ENCODE data around the gene UTP15. TPM values are rescaled to one million over a fixed set of nuclear protein-coding genes. Genes with fewer than 3 reads are reported as not detected.

Gene UTP15
- polyA plus RNA-seq, 3 donors = 2.8 to 8.6 (median 2.8) TPM

DNA sequence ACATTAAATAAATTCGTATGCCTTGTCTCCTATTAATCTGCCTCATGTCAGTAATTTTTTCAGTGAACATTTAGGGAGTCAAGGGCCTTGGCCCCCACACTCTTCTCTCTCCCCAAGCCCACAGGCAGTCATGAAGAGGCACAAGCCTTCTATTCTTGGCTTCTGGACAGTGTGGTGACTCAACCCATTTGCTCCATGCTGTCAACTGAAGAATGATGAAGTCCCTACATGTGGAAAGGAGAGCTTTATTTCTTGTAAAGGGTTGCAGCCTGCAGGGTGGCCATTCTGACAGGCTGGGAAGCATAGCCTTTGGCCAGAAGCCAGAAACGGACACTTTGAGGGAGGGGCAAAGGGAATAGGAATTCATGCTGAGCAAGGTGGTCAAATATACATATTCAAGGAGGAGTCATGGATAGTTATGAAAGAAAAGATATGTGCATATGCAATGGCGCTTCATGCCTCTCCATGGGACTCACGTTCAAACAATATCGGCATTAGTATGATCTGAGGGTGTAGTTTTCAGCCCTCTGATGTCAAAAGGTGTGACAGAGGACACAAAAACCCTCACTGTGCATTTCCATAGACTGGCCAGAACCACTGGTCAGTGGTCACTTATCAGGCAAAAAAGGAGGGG lies 31.4 kb upstream of the UTP15 start:
- H3K9ac ChIP-seq (ENCODE audit: insufficient read depth, low read length, poor library complexity, severe bottlenecking) = no peak overlapping the region
- Mint-ChIP-seq H3K4me1 (peaks cover 2% of the 10 kb centered on the region), H3K27ac (peak overlapping the region in 1 of 7 donors; percentile 11), H3K9me3 (peaks cover 0 to 2% (median 0%) of the 10 kb centered on the region in 7 donors), H3K4me3 (no peak overlapping the region), H3K36me3 (no peaks in the 10 kb centered on the region), H3K27me3 (ENCODE audit: low read depth in 3 of 3) (peaks cover 5 to 13% (median 12%) of the 10 kb centered on the region in 3 donors)
- no peak overlapping the region for H3K4me3 ChIP-seq (replicated peaks in 1 of 3; ENCODE audit: low read depth in 2 of 3, low read length in 3 of 3)
- no peaks in the 10 kb centered on the region for H3K9me3 ChIP-seq (replicated peaks in 1 of 2; ENCODE audit: control insufficient read depth in 1 of 2, insufficient read depth in 1 of 2, low read length in 2 of 2)
- H3K36me3 ChIP-seq (replicated peaks in 1 of 2; ENCODE audit: control insufficient read depth in 1 of 2, insufficient read depth in 2 of 2, low read length in 2 of 2) = no peaks in the 10 kb centered on the region
- H3K79me2 ChIP-seq (ENCODE audit: insufficient read depth, low read length) = no peaks in the 10 kb centered on the region
- H3K27ac ChIP-seq (ENCODE audit: low read depth in 1 of 2, low read length in 2 of 2) = no peak overlapping the region
- WGBS (ENCODE audit: insufficient coverage) = 88% methylated on average over 4 of the region's 5 CpGs
- no peak overlapping the region for H2AFZ ChIP-seq (ENCODE audit: insufficient read depth, low read depth, low read length, poor library complexity, severe bottlenecking)
- TF ChIP-seq, protein P1, sequence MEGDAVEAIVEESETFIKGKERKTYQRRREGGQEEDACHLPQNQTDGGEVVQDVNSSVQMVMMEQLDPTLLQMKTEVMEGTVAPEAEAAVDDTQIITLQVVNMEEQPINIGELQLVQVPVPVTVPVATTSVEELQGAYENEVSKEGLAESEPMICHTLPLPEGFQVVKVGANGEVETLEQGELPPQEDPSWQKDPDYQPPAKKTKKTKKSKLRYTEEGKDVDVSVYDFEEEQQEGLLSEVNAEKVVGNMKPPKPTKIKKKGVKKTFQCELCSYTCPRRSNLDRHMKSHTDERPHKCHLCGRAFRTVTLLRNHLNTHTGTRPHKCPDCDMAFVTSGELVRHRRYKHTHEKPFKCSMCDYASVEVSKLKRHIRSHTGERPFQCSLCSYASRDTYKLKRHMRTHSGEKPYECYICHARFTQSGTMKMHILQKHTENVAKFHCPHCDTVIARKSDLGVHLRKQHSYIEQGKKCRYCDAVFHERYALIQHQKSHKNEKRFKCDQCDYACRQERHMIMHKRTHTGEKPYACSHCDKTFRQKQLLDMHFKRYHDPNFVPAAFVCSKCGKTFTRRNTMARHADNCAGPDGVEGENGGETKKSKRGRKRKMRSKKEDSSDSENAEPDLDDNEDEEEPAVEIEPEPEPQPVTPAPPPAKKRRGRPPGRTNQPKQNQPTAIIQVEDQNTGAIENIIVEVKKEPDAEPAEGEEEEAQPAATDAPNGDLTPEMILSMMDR (IDR thresholded peaks at IDR 0.05) = no peak
- intact Hi-C loops (cut with micrococcal nuclease) = no loop called here
- H3K4me1 ChIP-seq (ENCODE audit: control insufficient read depth in 1 of 2, insufficient read depth in 2 of 2, low read length in 2 of 2) = no peaks in the 10 kb centered on the region
- H3K27me3 ChIP-seq (ENCODE audit: control insufficient read depth in 2 of 2, insufficient read depth in 2 of 2, low read length in 2 of 2) = peaks cover 0 to 2% of the 10 kb centered on the region in 2 donors
- DNase-seq = no peak
- H3K4me2 ChIP-seq (replicated peaks; ENCODE audit: extremely low read depth, low read length, poor library complexity, severe bottlenecking) = no peak overlapping the region
- no peaks in the 10 kb centered on the region for H4K20me1 ChIP-seq (ENCODE audit: insufficient read depth, low read length)

DNA sequence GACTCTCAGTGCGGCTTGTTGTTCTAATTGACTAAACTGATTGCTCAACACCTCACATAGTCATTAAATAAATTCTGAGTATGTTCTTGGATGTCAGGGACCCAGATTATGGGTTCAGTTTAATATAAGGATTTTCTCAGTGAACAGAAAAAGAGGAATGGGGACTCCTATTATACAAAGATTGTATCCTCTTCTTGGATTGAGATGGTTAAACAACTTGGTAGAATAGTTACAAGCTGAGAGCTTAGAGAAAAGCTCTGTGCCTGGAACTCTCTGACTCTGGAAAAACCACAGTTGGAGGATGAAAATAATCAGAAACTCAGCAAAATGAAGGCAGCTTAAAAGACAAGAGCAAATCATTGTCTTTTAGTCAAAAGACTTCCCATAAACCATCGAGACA lies 30.6 kb upstream of the UTP15 start:
- Histone ChIP-seq H3K4me2 (replicated peaks; ENCODE audit: extremely low read depth, low read length, poor library complexity, severe bottlenecking) (no peak overlapping the region), H3K4me3 (replicated peaks in 1 of 3; ENCODE audit: low read depth in 2 of 3, low read length in 3 of 3) (no peak overlapping the region), H3K27ac (ENCODE audit: low read depth in 1 of 2, low read length in 2 of 2) (no peak overlapping the region), H3K4me1 (ENCODE audit: control insufficient read depth in 1 of 2, insufficient read depth in 2 of 2, low read length in 2 of 2) (no peaks in the 10 kb centered on the region), H3K36me3 (replicated peaks in 1 of 2; ENCODE audit: control insufficient read depth in 1 of 2, insufficient read depth in 2 of 2, low read length in 2 of 2) (no peaks in the 10 kb centered on the region), H3K79me2 (ENCODE audit: insufficient read depth, low read length) (no peaks in the 10 kb centered on the region), H2AFZ (ENCODE audit: insufficient read depth, low read depth, low read length, poor library complexity, severe bottlenecking) (no peak overlapping the region), H3K27me3 (ENCODE audit: control insufficient read depth in 2 of 2, insufficient read depth in 2 of 2, low read length in 2 of 2) (no peaks in the 10 kb centered on the region), H4K20me1 (ENCODE audit: insufficient read depth, low read length) (no peaks in the 10 kb centered on the region), H3K9ac (ENCODE audit: insufficient read depth, low read length, poor library complexity, severe bottlenecking) (no peak overlapping the region), H3K9me3 (replicated peaks in 1 of 2; ENCODE audit: control insufficient read depth in 1 of 2, insufficient read depth in 1 of 2, low read length in 2 of 2) (no peaks in the 10 kb centered on the region)
- Mint-ChIP-seq H3K36me3 (no peaks in the 10 kb centered on the region), H3K27me3 (ENCODE audit: low read depth in 3 of 3) (peaks cover 5 to 16% (median 7%) of the 10 kb centered on the region in 3 donors), H3K9me3 (peaks cover 0 to 2% (median 0%) of the 10 kb centered on the region in 7 donors), H3K4me1 (peaks cover 2% of the 10 kb centered on the region), H3K27ac (no peak overlapping the region), H3K4me3 (no peak overlapping the region)
- intact Hi-C loops (cut with micrococcal nuclease) = no loop called here
- TF ChIP-seq, protein P1 (IDR thresholded peaks at IDR 0.05) = no peak
- WGBS (ENCODE audit: insufficient coverage) = no CpG with 5 or more reads among the region's 2 CpGs
- DNase-seq = no peak

Data from CD14-positive monocyte (primary cell).